ENCODE results near the gene CACFD1.

The CACFD1 gene

DNA sequence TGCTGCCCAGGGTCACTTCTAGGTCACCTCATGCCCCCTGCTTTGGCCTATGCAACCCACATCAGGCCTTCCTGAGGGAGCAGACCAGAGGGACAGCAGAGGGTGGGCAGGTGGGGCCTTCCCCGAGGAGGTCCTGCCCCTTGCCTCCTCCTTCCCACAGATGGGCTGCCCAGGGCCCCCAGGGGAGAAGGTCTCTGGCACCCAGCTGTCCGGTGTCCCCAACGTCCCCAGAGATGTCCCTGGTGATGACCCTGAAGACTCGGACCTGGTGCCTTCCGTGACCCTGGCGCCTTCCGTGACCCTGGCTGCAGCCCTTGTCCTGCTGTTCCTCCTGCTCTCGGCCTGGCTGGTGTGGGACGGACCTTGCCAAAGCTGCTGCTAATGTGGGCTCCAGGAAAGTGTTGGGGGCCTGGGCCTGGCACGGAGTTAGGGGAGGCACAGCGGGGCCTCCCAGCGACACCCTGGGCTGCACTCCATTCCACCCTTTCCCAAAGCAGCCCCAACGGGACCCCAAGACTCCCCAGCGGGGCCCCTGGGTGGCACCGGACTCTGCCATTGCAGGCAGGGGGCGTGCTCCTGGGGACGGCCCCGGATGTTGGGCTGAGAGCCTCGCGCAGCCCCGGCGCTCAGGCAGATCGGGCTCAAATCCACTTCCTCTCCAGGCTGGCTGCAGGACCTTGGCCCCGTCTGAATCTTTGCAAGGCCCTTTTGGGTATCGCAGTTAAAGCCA is 25.9 kb downstream of the CACFD1 start:
- no peak for DNase-seq

DNA sequence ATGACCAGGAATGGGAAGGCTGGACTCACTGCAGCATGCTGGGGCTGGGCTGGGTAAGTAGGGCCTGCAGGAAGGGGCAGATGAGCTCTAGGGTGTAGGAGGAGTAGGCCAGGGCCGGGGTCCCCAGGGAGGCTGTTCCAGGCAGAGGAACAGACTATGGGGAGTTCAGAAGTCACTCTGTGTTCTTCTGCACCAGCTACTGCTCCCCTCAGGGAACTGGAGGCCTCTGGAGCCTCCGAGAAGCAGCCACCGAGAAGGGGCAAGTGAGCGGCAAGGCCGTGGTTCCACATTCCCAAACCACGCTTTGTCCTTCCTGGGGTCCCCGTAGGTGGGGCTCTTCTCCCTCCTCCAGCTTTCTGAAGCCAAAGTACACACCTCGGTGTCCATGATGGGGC is 27.6 kb downstream of the CACFD1 start:
- DNase-seq: no peak

DNA sequence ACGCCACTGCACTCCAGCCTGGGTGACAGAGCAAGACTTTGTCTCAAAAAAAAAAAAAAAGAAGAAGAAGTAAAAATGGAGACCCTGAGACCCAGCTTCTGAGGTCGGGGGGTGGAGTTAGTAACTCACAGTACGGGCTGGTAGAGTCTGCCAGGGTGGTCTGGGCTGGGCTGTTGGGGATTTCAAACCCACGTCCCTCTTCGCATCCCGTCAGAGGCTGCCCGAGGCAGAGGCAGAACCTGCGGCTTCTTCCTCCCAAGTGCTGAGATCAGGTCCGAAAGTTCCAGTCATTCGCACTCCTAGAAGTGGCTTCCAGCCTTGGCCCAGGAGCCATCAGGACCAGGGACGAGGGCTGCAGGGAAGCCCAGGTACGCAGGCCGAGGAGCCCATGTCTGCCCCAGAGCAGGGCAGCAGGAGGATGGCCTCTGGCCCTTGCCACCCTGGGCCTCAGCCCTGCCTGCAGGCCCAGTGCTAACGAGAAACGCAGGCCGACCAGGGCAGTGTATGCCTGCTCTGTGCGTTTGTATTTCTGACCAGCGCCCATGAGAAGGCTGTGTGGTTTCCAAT is 29.0 kb downstream of the CACFD1 start:
- no peak for DNase-seq

DNA sequence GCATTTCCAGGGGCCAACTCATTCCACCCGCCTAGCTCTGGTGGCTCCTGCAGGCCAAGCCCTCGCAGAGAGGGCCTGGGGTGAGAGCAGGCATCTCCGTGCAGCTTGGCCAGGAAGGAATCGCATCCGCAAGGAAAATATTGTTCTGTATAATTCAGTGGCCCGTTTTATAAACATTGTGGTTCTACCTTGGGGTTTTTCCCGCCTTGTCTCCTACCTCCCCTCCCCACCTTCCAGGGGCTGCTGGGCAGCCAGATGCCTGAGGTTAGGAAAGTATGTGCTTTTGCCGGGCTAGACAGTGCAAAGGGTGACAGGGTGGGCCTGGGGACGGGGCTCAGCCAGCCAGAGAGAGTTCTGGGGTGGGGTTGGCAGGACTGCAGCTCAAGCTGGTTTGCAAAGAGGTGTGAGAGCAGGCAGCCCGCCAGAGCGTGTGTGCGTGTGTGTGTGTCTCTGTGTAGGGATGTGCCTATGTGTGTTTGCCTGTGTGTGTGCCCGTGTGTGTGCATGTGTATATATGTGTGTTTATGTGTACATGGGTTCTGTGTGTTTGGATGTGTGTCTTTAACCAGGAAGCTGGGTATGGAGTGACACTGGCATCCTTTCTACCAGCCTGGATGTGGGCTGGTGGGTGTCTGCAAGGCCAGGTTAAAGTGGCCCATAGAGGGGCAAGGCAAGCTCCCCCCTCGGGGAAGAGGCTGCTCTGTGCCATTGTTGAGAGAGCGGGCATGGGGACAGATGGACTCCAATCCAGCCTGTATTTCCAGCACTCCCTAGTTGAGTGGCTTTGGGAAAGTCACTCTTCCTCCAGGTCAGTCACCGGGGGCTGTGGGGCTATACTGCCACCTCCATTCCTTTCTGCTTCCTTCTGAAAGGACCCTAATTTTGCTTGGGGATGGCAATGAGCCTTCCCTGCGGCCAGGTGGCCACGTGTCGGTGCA is 29.7 kb downstream of the CACFD1 start:
- DNase-seq: no peak

DNA sequence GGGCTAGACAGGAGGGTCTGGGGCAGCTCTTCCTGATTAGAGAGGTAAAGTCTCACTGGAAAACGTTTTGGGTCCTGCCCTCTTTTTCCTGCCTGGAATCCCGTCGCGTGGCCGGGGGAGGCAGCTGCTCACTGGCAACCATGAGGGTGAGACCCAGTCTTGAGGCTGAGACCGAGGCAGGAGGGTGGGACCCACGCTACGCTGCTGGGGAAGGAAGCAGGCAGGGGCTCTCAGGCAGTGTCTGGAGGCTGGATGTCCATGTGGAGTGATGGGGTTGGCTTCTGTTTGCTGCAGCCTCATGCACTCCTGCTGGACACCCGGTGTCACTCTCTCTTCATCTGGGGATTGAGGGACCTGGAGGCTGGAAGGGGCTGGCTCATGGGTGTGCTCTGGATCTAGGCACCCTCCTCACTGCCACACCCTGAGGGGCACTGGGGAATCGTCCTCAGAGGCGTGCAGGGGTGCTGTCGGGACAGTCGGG is 30.5 kb downstream of the CACFD1 start:
- DNase-seq: no peak

DNA sequence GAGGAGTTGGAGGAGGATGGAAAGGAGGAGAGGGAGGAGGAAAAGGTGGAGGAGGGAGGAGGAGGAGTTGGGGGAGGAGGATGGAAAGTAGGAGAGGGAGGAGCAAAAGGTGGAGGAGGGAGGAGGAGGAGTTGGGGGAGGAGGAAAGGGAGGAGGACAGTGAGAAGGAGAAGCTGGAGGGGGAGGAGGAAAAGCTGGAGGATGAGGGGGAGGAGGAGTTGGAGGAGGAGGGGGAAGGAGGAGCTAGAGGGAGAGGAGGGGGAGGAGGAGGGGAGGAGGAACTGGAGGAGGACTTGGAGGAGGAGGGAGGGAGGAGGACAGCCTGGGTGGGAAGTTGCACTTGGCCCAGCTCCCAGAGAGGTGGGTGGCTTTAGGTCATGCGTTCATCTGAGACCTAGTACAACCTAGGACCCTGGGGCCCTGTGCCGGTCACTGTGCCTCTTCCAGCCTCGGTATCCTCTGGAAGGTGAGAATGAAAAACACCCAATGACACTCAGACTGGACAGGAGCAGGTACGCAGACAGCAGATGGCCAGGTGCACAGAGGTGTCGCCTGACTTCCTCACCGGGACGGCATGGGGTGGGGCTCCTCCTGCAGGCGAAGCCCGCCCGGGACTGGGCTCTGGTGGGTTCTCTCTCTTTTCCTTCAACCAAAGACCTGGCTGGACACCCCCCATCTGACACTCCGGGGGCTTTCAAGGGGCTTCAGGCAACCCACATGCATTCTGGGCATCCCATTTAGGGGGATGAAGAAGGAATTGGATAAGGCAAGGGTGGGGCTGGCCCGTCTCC is 31.3 kb downstream of the CACFD1 start:
- no peak for DNase-seq

DNA sequence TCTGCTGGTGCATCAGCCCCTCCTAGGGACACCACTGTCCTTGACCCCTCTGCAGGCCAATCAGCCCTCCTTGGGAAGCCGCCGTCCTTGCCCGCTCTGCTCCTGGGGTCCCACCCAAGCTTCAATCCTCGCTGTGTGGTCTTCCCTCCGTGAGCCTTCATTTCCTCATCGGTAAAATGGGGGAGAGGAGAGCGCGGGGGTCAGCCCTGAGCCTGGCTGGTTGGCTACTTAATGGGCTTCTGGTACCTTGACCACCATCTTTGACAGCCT is 31.8 kb downstream of the CACFD1 start:
- no peak for DNase-seq

DNA sequence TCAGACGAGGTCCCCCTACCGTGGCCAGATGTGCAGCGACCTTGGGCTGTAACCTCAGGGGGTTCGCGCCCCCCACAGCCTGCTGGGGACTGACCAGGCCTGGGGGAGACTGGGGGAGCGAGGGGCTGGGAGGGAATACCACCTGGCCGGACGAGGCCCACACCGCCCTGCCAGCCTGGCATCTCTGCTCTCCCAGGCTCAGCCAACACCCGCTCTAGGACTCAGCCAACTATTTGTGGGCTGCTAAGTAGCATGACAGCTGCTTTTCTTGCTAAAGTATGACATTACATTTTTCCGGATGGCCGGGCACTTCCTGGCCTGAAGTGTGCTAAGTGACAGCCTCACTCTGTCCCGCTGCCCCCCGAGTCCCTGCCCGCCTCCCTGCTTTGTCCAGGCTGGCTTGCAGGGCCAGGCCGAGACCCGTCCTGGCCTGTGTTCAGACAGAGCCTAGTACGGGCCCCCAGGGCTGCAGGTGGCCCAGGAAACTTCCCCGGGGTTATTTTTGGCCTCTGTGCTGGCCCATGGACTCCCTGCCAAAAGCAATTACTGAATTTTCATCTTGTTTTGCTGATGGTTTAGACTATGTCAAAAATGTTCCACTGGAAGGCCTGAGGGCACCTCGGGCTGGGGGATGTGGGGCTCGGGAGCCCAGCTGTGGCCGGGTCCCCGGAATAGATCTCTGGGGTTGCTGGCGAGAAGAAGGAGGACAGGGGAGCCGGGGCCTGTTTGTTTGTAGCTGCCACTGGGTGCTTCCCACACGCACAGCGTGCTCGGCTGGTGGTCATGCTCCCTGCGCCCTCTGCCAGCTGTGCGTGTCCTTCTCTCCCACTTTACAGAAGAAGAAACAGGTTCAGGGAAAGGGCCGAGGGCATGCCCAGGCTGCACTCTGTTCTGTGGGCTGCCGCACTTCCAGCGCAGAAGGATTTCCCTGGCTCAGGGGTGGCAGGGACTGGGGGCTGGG is 32.6 kb downstream of the CACFD1 start:
- no peak for DNase-seq

DNA sequence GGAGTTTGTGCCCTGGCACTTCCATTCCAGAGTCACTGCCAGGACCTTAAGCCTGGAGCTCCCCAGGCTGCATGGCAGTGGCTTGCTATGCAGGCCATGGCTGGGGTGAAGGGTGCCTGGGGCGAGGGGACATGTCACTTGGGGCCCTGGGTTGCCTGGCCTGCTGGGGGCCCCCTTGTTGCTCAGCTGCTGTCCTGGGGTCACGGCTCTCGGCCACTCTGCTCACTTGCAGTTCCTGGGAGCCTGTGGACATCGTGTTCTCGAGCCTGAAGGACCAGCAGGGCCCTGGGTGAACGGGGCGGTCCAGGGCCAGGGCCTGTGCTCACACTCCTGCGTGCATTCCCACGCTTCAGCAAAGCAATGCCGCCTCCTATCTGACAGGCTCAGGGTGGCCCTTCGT is 33.6 kb downstream of the CACFD1 start:
- DNase-seq: no peak

DNA sequence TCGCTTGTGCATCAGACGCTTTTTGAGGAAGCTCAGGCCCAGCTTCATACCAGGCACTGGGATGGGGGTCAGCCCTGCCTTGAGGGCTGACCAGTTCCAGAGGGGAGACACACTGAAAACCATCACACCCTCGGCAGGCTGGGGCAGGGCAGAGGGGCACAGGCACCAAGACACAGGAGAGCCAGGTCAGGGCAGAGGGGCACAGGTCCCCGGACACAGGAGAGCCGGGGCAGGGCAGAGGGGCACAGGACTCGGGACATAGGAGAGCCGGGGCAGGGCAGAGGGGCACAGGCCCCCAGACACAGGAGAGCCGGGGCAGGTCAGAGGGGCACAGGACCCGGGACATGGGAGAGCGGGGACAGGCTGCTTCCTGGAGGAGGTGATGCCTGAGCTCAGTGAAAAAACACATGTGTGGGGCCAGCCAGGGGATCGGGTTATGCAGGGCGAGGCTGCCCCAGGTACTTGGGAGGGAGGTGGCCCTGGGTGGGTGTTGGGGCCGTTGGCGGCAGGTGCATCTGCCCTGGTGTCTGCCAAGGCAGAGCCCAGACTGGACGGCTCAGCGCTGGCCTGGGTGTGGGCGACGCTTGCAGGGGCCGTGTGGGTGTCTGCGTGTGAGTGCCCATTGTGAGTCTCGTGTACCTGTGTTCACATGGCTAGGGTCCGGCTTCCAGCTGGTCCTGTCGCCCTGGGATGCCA is 34.2 kb downstream of the CACFD1 start:
- DNase-seq: no peak

DNA sequence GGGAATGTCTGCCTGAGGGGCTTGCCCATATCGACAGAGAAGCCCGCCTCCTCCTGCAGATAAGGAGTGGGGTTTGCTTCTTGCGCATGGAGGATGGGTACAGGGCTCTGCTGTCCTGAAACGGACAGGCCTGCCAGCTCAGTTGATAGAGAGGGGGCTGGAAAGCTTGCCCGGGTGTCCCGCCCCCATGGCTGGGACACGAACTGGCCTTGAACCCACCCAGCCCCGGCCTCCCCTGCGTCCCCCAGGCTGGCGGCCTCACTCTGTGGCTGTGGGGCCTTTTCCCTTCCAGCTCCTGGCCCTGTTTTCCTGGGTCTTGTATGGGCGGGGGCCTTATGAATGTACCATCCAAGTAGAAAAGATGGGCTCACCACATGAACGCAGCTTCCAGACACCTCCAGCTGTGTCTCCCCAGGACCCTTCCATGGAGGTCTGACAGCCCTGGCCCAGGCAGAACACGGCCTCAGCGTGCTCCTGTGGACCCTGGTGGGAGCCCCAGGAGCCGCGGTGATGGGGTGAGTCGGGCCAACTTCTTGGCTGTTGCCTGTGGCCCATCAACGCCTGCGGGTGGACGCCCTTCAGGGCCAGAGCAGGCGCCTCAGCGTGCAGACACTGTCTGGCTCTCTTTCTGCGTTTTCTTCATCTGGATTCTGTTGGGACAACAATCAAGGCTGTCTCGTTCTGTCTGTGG is 35.0 kb downstream of the CACFD1 start:
- no peak for DNase-seq

DNA sequence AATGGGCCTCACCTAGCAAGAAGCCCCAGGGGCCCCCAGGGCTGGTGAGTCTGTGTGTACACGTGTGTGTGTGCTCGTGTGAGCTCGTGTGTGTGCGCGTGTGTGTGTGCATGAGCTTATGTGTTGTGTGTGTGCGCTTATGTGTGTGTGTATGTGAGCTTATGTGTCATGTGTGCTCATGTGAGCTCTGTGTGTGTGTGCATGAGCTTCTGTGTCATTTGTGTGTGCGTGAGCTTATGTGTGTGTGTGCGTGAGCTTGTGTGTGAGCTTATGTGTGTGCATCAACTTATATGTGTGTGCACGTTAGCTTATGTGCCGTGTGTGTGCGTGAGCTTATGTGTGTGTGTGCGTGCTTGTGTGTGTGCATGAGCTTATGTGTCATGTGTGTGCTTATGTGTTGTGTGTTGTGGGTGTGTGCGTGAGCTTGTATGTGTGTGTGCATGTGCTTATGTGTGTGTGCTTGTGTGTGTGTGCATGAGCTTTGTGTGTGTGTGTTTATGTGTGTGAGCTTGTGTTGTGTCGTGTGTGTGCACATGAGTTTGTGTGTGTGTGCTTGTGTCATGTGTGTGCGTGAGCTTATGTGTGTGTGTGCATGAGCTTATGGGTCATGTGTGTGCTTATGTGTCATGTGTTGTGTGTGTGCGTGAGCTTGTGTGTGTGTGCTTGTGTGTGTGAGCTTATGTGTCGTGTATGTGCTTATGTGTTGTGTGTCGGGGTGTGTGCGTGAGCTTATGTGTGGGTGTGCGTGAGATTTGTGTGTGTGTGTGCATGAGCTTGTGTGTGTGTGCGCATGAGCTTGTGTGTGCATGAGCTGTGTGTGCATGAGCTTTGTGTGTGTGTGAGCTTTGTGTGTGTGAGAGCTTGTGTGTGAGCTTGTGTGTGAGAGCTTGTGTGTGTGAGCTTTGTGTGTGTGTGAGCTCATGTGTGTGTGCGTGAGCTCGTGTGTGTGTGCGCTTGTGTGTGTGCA is 35.8 kb downstream of the CACFD1 start:
- DNase-seq: no peak

DNA sequence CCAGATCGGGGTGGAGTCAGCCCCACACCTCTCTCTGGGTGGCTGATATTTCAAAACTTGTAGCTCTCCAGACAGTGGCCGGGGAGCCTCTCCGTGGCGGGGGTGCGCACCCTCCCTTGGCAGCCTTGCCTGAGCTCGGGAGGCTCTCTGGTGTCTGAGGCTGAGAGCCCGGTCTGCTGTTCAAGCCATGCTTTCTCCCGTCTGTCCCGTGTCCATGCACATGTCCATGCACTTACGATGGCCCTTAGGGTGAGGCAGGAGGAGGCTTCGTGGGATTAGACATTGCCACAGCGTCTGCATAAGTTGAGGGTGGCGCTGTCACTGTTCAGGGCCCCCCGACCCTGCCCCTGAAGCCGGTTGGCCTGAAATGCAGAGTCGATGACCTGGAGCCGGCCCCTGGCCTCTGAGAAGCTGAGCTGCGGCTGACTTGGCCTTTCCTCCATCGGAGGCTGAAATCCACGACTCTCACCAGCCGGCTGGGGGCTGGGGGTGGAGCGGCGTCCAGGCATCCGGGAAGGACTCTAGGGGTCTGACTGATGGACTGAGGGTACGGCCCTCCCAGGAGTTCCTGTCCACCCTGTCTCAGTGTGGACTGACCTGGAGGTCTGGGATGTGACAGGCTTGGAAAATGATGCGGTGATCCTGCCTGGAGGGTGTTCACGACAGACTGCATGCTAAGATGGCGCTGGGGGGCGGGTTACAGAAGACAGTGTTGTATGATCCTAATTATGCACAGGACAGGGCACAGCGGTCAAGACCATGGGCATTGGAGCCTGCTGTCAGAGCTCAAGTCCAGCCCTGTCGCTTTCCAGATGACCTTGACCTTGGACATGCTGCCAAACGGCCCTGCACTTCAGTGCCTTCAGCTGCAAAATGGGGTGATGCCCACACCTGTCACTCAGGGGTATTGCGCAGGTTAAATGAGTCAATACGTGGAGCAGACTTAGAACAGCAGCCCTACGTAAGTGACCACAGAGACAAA is 37.4 kb downstream of the CACFD1 start:
- no peak for DNase-seq

DNA sequence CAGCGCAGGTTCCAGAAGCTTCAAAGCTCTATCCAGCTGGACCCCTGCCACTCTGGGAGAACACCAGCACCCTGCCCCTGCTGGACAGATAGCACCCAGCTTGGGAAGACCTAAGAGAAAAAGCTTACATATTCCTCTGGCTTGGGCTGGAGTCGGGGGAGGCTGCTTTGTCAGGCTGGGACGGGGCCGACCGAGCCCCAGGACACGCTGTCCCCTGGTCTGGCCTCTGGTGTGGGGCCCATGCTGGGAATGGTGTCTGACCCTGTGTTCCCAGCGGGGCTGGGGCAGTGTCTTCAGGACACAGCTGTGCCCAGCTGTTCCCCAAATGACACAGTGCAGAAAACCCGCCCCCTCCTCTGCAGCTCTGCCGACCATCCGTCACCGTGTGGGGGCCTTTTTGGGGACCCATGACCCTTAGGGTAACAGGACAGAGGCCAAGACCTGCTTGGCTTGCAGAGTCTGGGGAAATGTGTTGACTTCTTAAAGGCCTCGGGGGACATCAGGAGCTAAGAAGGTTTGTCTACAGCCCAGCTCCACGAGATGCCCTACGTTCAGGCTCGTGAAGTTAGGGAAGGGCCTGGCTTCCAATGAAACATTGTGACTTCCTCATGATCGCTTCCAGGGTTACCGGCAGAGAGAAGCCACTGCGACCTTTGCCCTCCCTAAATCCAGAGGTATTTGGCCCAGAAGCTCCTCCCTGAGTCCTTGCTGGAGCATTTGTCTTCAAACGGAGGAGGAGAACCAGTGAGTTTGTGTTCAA is 39.5 kb downstream of the CACFD1 start:
- DNase-seq: no peak

DNA sequence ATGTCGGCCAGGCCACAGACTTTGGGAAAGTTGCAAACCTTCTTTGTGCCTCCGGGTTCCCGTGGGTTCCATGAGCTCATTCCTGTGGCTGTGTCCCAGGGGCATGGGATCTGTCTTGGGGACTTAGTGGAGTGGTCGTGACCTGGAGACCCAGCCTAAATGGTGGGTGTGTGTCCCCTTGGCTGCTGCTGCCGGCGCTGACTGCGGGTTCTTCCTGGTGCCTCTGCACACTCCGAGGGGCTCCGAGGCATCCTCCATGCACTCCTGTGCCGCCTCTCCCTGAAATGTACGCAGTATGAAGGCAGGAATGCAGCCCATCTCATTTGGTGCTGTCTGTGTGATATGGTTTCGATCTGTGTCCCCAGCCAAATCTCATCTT is 40.1 kb downstream of the CACFD1 start:
- DNase-seq: no peak

DNA sequence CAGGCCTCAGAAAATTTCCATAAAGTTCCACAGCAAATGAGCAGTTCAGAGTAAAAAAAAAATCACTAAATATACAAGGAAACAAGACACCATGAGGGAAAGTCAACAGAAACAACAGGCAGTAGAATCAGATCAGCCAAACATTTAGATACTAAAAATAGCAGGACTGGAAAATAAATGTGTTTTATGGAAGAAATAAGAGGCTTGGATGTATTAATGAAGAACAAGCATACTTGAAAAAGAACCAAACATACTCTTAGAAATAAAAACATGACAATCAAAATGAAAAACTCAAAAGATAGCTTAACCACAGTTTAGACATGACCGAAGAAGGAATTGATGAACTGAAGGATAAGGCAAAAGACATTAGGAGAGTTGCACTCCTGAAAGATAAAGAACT is 42.3 kb downstream of the CACFD1 start:
- no peak for DNase-seq

DNA sequence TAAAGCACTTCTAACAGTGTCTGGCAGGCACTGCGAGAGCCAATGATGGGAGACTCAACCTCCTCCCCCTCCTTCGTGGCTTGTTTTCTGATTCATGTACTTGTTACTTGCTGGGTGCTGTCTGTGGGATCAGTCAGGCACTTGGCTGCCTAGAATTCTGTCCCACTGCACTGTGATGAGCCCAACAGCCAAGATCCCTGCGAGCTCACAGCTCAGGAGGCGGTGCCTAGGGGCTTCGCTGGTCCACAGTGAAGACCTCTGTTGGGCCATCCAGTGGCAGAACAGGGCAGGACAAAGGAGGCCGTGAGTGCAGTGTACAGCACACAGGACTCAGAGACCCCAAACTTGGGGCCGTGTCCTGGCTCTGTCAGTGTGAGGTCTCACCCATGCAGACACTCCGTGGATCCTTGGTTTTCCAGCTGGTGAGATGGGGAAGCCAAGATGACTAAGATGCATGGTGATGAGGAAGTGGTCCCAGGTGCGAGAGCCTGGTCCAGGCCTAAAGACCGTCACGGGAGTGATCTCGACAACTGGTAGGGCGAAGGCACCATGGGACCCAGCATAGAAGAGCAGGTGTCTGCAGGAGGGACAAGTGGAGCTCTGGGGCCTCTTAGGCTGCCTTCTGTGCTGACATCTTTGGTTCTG is 45.5 kb downstream of the CACFD1 start:
- no peak for DNase-seq

All from CD4-positive, alpha-beta T cell treated with Interleukin-15 for 1 hour (primary cell).